Fibroblast of the aortic adventitia (primary cell): ENCODE measurements around the gene KCNA5. TPM values are rescaled to one million over a fixed set of nuclear protein-coding genes. Genes with fewer than 3 reads are reported as not detected.

Experiments used
- DNase-seq: peaks from one replicate; pipeline ENCODE4 v3.0.0-alpha.2; 2010; ENCODE audit warnings: low read depth
- H3K4me3 ChIP-seq: 2 replicates; pipeline ENCODE4 v1.5.1; 2011; ENCODE audit warnings: low read depth, mild to moderate bottlenecking, control low read depth, low read length, moderate library complexity
- total RNA-seq: library from RNA; depleted of rRNA; stranded (reverse); fragments of >200 nt; gene quantifications from 2 replicates; pipeline ENCODE4 v1.2.3, GENCODE V29; 2012; ENCODE audit warnings: low replicate concordance
- TF ChIP-seq, protein P1 (sequence below): IDR thresholded peaks from 2 replicates; pipeline ENCODE4 v1.5.1; 2011; ENCODE audit warnings: mild to moderate bottlenecking, low read length, control low read depth, inconsistent platforms; ENCODE audit not compliant: insufficient read depth

KCNA5 gene
- total RNA-seq, 1 donor = not detected

DNA sequence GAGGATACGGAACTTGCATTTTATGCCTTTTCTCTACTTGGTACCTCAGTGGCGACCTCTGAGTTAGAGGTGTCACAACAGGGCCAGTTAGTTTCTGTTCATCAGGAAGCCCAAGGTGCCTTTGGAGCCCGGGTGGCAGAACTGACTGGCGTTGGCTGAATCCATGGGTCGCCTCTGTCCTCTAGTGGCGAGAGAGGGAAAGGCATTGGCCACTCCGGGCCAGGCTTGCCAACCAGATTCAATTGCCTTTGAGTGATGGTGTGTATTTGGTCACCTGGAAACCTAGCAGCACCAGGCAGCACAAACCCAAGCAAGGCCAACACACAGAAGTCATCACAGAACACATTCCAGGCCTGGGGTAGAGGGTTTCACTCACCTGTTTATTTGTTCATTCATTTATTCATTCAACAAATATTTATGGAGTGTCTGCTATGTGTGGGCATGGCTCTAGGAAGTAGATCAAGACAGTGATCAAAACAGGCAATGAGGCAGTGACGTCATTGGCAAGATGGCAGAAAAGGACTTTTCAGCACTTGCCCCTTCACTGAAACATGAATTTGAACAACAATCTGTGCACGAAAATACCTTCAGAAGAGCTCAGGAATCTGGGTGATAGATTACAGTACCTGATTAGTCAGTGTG is 40.5 kb upstream of the KCNA5 start:
- DNase-seq = peak; percentile 66
- no peak overlapping the region for H3K4me3 ChIP-seq
- TF ChIP-seq, protein P1, sequence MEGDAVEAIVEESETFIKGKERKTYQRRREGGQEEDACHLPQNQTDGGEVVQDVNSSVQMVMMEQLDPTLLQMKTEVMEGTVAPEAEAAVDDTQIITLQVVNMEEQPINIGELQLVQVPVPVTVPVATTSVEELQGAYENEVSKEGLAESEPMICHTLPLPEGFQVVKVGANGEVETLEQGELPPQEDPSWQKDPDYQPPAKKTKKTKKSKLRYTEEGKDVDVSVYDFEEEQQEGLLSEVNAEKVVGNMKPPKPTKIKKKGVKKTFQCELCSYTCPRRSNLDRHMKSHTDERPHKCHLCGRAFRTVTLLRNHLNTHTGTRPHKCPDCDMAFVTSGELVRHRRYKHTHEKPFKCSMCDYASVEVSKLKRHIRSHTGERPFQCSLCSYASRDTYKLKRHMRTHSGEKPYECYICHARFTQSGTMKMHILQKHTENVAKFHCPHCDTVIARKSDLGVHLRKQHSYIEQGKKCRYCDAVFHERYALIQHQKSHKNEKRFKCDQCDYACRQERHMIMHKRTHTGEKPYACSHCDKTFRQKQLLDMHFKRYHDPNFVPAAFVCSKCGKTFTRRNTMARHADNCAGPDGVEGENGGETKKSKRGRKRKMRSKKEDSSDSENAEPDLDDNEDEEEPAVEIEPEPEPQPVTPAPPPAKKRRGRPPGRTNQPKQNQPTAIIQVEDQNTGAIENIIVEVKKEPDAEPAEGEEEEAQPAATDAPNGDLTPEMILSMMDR = peak; percentile 100

DNA sequence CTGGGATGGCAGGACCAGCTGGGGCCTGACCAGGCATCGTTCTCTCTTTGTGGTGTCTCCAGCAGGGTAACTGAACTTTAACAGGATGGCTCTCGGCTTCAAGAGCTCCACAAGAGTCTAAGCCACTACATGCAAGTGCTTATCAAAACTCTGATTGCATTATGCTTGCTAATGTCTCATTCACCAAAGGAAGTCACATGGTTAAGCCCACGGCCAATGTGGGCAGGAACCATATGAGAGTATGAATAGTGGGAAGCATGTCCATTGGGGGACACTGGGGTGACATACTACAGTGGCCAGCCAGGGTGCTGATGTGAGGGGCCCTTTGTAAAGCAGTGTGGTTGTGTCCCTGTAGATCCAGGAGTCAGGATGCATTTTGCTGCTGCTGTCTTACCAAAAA is 35.0 kb upstream of the KCNA5 start:
- TF ChIP-seq, protein P1 = no peak
- no peak overlapping the region for H3K4me3 ChIP-seq
- no peak for DNase-seq

DNA sequence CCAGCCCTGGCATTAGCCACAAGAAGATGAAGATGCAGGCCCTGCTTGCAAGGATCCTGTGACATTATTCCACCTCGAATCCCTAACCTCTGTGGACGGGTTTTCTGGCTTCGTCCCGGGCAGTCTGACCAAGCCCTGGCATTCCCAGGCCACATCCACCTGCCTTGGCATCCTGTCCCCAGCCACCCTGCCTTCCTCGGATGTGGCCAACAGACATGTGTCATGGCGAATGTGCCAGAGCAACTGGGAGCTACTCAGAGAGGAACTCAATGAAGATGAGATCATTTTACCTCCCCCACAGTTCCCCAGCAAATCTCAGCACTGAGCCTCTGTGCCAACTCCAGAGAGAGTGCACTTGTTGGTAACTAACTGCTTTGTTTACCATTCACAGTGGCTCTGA is 33.5 kb upstream of the KCNA5 start:
- H3K4me3 ChIP-seq = no peak overlapping the region
- TF ChIP-seq, protein P1 = no peak
- DNase-seq = no peak

DNA sequence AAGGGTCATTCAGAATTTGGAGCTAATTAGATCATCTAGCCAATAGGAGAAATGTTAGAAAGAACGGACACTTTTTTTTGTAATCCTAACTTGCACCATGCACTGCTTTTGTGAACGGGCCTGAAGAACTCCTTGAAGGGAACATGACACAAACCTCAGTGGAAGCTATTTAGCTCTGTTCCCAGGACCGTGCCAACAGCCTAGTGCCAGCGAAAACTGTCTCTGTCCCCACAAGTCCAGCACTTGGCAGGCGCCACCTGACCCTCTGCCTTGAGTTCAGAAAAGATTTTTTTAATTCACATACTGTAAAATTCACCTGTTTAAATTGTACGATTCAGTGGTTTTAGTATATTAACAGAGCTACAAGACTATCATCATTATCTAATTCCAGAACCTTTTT is 31.3 kb upstream of the KCNA5 start:
- H3K4me3 ChIP-seq = no peak overlapping the region
- TF ChIP-seq, protein P1 = no peak
- DNase-seq = no peak

DNA sequence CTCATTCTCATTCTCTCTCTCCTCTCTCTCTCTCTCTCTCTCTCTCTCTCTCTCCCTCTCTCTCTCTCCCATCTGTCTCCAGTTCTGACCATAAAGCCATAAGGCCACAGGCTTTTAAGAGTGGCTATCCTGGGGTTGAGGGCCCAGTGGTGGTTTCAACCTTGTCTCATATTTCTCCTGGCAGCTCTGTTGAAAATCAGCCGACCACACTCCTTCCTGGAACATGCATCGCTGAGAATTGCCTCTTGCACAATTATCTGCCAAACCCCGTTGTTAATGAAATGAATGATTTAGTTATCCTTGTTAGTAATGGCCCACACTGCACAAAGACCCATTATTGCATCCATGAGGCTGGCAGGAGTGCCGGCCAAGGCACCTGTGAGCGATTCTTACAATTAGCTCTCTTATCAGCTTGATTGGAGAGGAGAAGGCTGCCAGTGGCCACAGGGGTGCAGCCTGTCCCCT is 30.4 kb upstream of the KCNA5 start:
- peak; percentile 25 for DNase-seq

DNA sequence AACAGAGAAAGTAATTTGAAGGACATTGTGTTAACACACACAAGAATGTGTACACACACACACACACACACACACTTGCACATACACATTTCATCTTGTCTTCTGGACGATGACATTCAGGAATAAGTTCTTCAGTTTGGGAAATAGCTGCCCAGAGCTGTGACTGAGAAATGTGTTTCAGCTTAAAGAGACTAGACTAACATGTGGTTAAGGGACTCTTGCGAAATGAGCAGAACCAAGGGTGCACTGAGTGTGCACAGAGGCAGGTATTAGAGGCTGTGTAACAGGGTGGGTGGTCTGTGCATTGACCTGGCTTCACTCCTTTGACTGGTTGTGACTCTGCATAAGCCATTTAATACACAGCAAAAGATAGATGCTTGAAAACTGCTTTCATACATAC is 29.4 kb upstream of the KCNA5 start:
- no peak for DNase-seq
- no peak overlapping the region for H3K4me3 ChIP-seq
- TF ChIP-seq, protein P1 = no peak

More for the DNA sequence above, 30.4 kb upstream of the KCNA5 start:
- TF ChIP-seq, protein P1 = no peak
- H3K4me3 ChIP-seq = no peak overlapping the region
